Endothelial cell of umbilical vein (primary cell): ENCODE data around the gene GRIK3. TPM values are rescaled to one million over a fixed set of nuclear protein-coding genes. Genes with fewer than 3 reads are reported as not detected.

Experiments used
- BruUV-seq: library from RNA; stranded (reverse); fragments of 400-500 nt; replicated peaks from 2 replicates; lab custom pipeline; 2021; lab: Mats Ljungman, UMichigan
- CTCF ChIA-PET: fragments of 300-600, 350-600 bp; sonication (Branson Sonifier 250); formaldehyde crosslinking; loops from one replicate; lab custom pipeline; 2021; ENCODE audit warnings: antibody characterized with exemption, inconsistent platforms; lab: Charles Lee
- POLR2A ChIA-PET: fragments of 300-600, 350-600 bp; sonication (Branson Sonifier 250); formaldehyde crosslinking; loops from one replicate; lab custom pipeline; 2021; ENCODE audit warnings: antibody characterized with exemption, inconsistent platforms; lab: Charles Lee
- DNase-seq: peaks from one replicate; pipeline ENCODE4 v3.0.0-alpha.2; 2011; ENCODE audit warnings: low read depth, low spot score
- FAIRE-seq: peaks from 2 replicates; lab custom pipeline; 2011; peaks lifted over from hg19 to GRCh38; lab: Jason Lieb, UNC
- H2AFZ ChIP-seq: 2 replicates; pipeline ENCODE4 v1.6.0; 2012; ENCODE audit warnings: low read depth, low read length, control low read depth, inconsistent platforms
- H3K27ac ChIP-seq: 2 replicates; pipeline ENCODE4 v1.5.1; 2011; ENCODE audit warnings: low read depth, mild to moderate bottlenecking, control low read depth, low read length, moderate library complexity; ENCODE audit not compliant: insufficient read depth
- H3K27me3 ChIP-seq, 2 experiments: 2 replicates each; pipeline versions ENCODE4 v1.6.0 to v1.6.1; 2011; ENCODE audit warnings: low read length in 2 of 2, mixed read lengths in 1 of 2; ENCODE audit not compliant: control insufficient read depth in 2 of 2, insufficient read depth in 2 of 2
- H3K36me3 ChIP-seq, 2 experiments: 2 replicates in 1 of 2; 3 replicates in 1 of 2; pipeline ENCODE4 v1.5.1; 2011; ENCODE audit warnings: low read length in 2 of 2, mild to moderate bottlenecking in 1 of 2, moderate library complexity in 1 of 2; ENCODE audit not compliant: control insufficient read depth in 2 of 2, insufficient read depth in 2 of 2; ENCODE audit errors: extremely low read depth in 1 of 2
- H3K4me1 ChIP-seq: 3 replicates; pipeline ENCODE4 v1.5.1; 2011; ENCODE audit warnings: mild to moderate bottlenecking, low read length; ENCODE audit not compliant: control insufficient read depth, insufficient read depth; ENCODE audit errors: extremely low read depth
- H3K4me2 ChIP-seq: 2 replicates; pipeline ENCODE4 v1.6.1; 2011; ENCODE audit warnings: low read length, control low read depth, mixed read lengths; ENCODE audit not compliant: insufficient read depth
- H3K4me3 ChIP-seq, 3 experiments: fragments of 200-600 bp in 1 of 3; sonication (generic), shearing (Covaris generic) in 1 of 3; replicated peaks in 1 of 3; 2 replicates each; pipeline ENCODE4 v1.5.1; 2011 to 2016; ENCODE audit warnings: control low read depth in 3 of 3, low read length in 3 of 3, mild to moderate bottlenecking in 2 of 3, inconsistent platforms in 1 of 3, low read depth in 1 of 3, moderate library complexity in 1 of 3; ENCODE audit not compliant: insufficient read depth in 1 of 3
- H3K79me2 ChIP-seq: 2 replicates; pipeline ENCODE4 v1.6.0; 2012; ENCODE audit warnings: low read length, inconsistent platforms; ENCODE audit not compliant: control insufficient read depth, insufficient read depth
- H3K9ac ChIP-seq: replicated peaks from 2 replicates; pipeline ENCODE3; 2011; ENCODE audit warnings: low read length, control low read depth; ENCODE audit not compliant: insufficient read depth; ENCODE audit errors: extremely low read depth
- H3K9me1 ChIP-seq: replicated peaks from 3 replicates; pipeline ENCODE4 v1.6.0; 2011; ENCODE audit warnings: mild to moderate bottlenecking, low read length; ENCODE audit not compliant: control insufficient read depth, insufficient read depth; ENCODE audit errors: extremely low read depth
- H3K9me3 ChIP-seq: replicated peaks from 2 replicates; pipeline ENCODE4 v1.5.1; 2012; ENCODE audit warnings: low read length, inconsistent platforms; ENCODE audit not compliant: control insufficient read depth, insufficient read depth
- H4K20me1 ChIP-seq: replicated peaks from 2 replicates; pipeline ENCODE3; 2011; ENCODE audit warnings: mild to moderate bottlenecking, low read length; ENCODE audit not compliant: control insufficient read depth, insufficient read depth; ENCODE audit errors: extremely low read depth
- CTCF ChIP-seq, 2 donors: IDR thresholded peaks; 1 replicate in 1 of 2; 2 replicates in 1 of 2; pipeline ENCODE4 v1.5.1; 2011; ENCODE audit warnings: low read length in 2 of 2, mild to moderate bottlenecking in 2 of 2, moderate library complexity in 2 of 2, control low read depth in 1 of 2, inconsistent platforms in 1 of 2, low read depth in 1 of 2; ENCODE audit not compliant: insufficient read depth in 1 of 2; ENCODE audit errors: extremely low read depth in 1 of 2
- EZH2 ChIP-seq: IDR thresholded peaks from 2 replicates; pipeline ENCODE4 v1.6.1; 2012; ENCODE audit warnings: borderline replicate concordance, low read depth, mild to moderate bottlenecking, moderate library complexity, low read length, inconsistent platforms; ENCODE audit not compliant: severe bottlenecking
- FOS ChIP-seq: IDR thresholded peaks from 2 replicates; pipeline ENCODE4 v1.6.1; 2011; ENCODE audit warnings: mild to moderate bottlenecking, low read length, moderate library complexity, borderline replicate concordance; ENCODE audit not compliant: insufficient read depth
- GATA2 ChIP-seq: IDR thresholded peaks from 2 replicates; pipeline ENCODE4 v1.7.0; 2011; ENCODE audit warnings: low read depth, mild to moderate bottlenecking, moderate library complexity, mixed read lengths, low read length; ENCODE audit not compliant: insufficient read length, insufficient read depth
- JUN ChIP-seq: IDR thresholded peaks from 2 replicates; pipeline ENCODE4 v1.6.1; 2011; ENCODE audit warnings: borderline replicate concordance, low read depth; ENCODE audit not compliant: insufficient read length, insufficient read depth
- MAX ChIP-seq: IDR thresholded peaks from 2 replicates; pipeline ENCODE4 v1.6.1; 2011; ENCODE audit not compliant: insufficient read depth, insufficient read length
- MYC ChIP-seq: IDR thresholded peaks from one replicate; pipeline ENCODE4 v1.6.1; 2011; ENCODE audit warnings: mild to moderate bottlenecking, low read depth, low read length
- POLR2A ChIP-seq: IDR thresholded peaks from 2 replicates; pipeline ENCODE4 v1.6.1; 2012; ENCODE audit warnings: low read depth, mild to moderate bottlenecking, control low read depth, low read length
- POLR2AphosphoS5 ChIP-seq: IDR thresholded peaks from 2 replicates; pipeline ENCODE4 v1.6.1; 2012; ENCODE audit warnings: low read depth, mild to moderate bottlenecking, control low read depth, low read length, moderate library complexity; ENCODE audit not compliant: insufficient read depth
- dilution Hi-C: fragments of 300-500 bp; cut with MboI; formaldehyde crosslinking; loops from one replicate; pipeline ENCODE4 v1.15.0; 2019; ENCODE audit warnings: low sequenced_read_pairs; ENCODE audit not compliant: extremely low pct_ligation_motif_present
- intact Hi-C: fragments of 100-400 bp; cut with micrococcal nuclease; formaldehyde crosslinking; loops from one replicate; pipeline ENCODE4 v1.10.0; 2022
- polyA plus RNA-seq, 4 experiments: library from polyadenylated mRNA; depleted of rRNA in 3 of 4; stranded (reverse) in 3 of 4; unstranded in 1 of 4; fragments of >200 nt; gene quantifications; 2 replicates each; pipeline versions ENCODE4 v1.2.1 to v1.2.3, GENCODE V29; 2011 to 2012; ENCODE audit warnings: missing spikeins in 1 of 4
- total RNA-seq: library from RNA; stranded (reverse); gene quantifications from 2 replicates; pipeline ENCODE4 v1.2.3, GENCODE V29; 2021

The GRIK3 gene
- total and polyA plus RNA-seq, 2 donors (not counting 3 experiments of a cell fraction or from before 2014, with no cell fraction given) = not detected

- Histone ChIP-seq H3K4me2 (no peak overlapping the region), H3K9me3 (no peaks in the 10 kb centered on the region), H4K20me1 (no peaks in the 10 kb centered on the region), H3K4me1 (no peaks in the 10 kb centered on the region), H3K27me3 (no peaks in the 10 kb centered on the region), H3K9ac (no peak overlapping the region), H3K36me3 (no peaks in the 10 kb centered on the region), H3K27ac (no peak overlapping the region), H3K9me1 (no peaks in the 10 kb centered on the region), H3K4me3 (no peak overlapping the region), H2AFZ (no peak overlapping the region), H3K79me2 (no peaks in the 10 kb centered on the region)
- FAIRE-seq (no peak), DNase-seq (no peak)
- CTCF ChIA-PET = no interaction called here
- TF ChIP-seq EZH2 (no peak), FOS (no peak), GATA2 (no peak), POLR2AphosphoS5 (no peak), JUN (no peak), POLR2A (no peak), MYC (no peak)
- dilution Hi-C loops = no loop called here
- intact Hi-C loops = no loop called here
- BruUV-seq = no TSS peak
- POLR2A ChIA-PET = no interaction called here
Measured at GRCh38 chr1:36951292-36951750, 83.0 kb downstream of the GRIK3 start.

GRCh38 chr1:36950604-36951291, 83.6 kb downstream of the GRIK3 start:
- intact Hi-C loops (no loop called here), dilution Hi-C loops (no loop called here)
- no peaks in the 10 kb centered on the region for H4K20me1 ChIP-seq
- no peak overlapping the region for H3K27ac ChIP-seq
- H3K9me3 ChIP-seq = no peaks in the 10 kb centered on the region
- FAIRE-seq (no peak), DNase-seq (no peak)
- ChIA-PET CTCF (no interaction called here), POLR2A (no interaction called here)
- H3K4me3 ChIP-seq = no peak overlapping the region
- no peaks in the 10 kb centered on the region for H3K27me3 ChIP-seq
- no peak overlapping the region for H2AFZ ChIP-seq
- no peaks in the 10 kb centered on the region for H3K4me1 ChIP-seq
- H3K4me2 ChIP-seq = no peak overlapping the region
- no peak overlapping the region for H3K9ac ChIP-seq
- no TSS peak for BruUV-seq
- no peaks in the 10 kb centered on the region for H3K79me2 ChIP-seq
- TF ChIP-seq EZH2 (no peak), CTCF (IDR thresholded peaks at IDR 0.05; ENCODE audit: extremely low read depth in 1 of 2, insufficient read depth in 1 of 2, low read depth in 1 of 2, low read length in 2 of 2) (no peak), POLR2AphosphoS5 (no peak), MYC (no peak), POLR2A (no peak), GATA2 (no peak), MAX (no peak), FOS (no peak), JUN (no peak)
- no peaks in the 10 kb centered on the region for H3K36me3 ChIP-seq
- H3K9me1 ChIP-seq = no peaks in the 10 kb centered on the region
